Measurements from ENCODE around the gene KRT17. TPM values are rescaled to one million over a fixed set of nuclear protein-coding genes. Genes with fewer than 3 reads are reported as not detected.
A peak's percentile ranks its signal among the peaks of the same experiment; 100 is the strongest.
"Not testable (repeated sequence)": the region's sequence is repeated elsewhere in the genome, so short reads cannot be mapped to it uniquely, and the experiment has no call there.

The KRT17 gene
- total RNA-seq, 2 donors from 2014 or later = not detected

- Mint-ChIP-seq H3K4me3 (no peak overlapping the region), H3K27ac (no peak overlapping the region), H3K9me3 (no peaks in the 10 kb centered on the region), H3K27me3 (no peaks in the 10 kb centered on the region), H3K36me3 (no peaks in the 10 kb centered on the region), H3K4me1 (ENCODE audit: low read depth in 2 of 2) (peaks cover 6 to 16% of the 10 kb centered on the region in 2 donors)
- DNase-seq (ENCODE audit: low spot score) (no peak), ATAC-seq (no peak)
Observed at GRCh38 chr17:41649923-41650519, 25.6 kb upstream of the KRT17 start.

- Mint-ChIP-seq H3K27me3 (no peaks in the 10 kb centered on the region), H3K27ac (no peak overlapping the region)
Observed at GRCh38 chr17:41648411-41649195, 24.2 kb upstream of the KRT17 start.

GRCh38 chr17:41647940-41648410 lies 23.6 kb upstream of the KRT17 start:
- ATAC-seq (peak; percentile 79 to 82), DNase-seq (ENCODE audit: low spot score) (peak; percentile 89)
- H3K36me3 Mint-ChIP-seq = no peaks in the 10 kb centered on the region
- H3K27ac Mint-ChIP-seq = no peak overlapping the region
- H3K27me3 Mint-ChIP-seq = no peaks in the 10 kb centered on the region
- peaks cover 6 to 16% of the 10 kb centered on the region in 2 donors for H3K4me1 Mint-ChIP-seq (ENCODE audit: low read depth in 2 of 2)
- peak overlapping the region; percentile 64 for H3K4me3 Mint-ChIP-seq
- H3K9me3 Mint-ChIP-seq = no peaks in the 10 kb centered on the region

More at GRCh38 chr17:41648411-41649195, 24.2 kb upstream of the KRT17 start:
- ATAC-seq = peak; percentile 90 to 91
- Mint-ChIP-seq H3K36me3 (no peaks in the 10 kb centered on the region), H3K4me3 (peak overlapping the region; percentile 64), H3K9me3 (no peaks in the 10 kb centered on the region), H3K4me1 (ENCODE audit: low read depth in 2 of 2) (peaks cover 6 to 16% of the 10 kb centered on the region in 2 donors)
- peak; percentile 83 for DNase-seq (ENCODE audit: low spot score)

GRCh38 chr17:41647038-41647813 lies 22.9 kb upstream of the KRT17 start:
- peaks cover 6 to 16% of the 10 kb centered on the region in 2 donors for H3K4me1 Mint-ChIP-seq (ENCODE audit: low read depth in 2 of 2)
- no peak for ATAC-seq
- no peak for DNase-seq (ENCODE audit: low spot score)
- no peaks in the 10 kb centered on the region for H3K27me3 Mint-ChIP-seq
- H3K27ac Mint-ChIP-seq = no peak overlapping the region
- H3K36me3 Mint-ChIP-seq = no peaks in the 10 kb centered on the region
- no peaks in the 10 kb centered on the region for H3K9me3 Mint-ChIP-seq
- H3K4me3 Mint-ChIP-seq = no peak overlapping the region

GRCh38 chr17:41642252-41643156 lies 18.1 kb upstream of the KRT17 start:
- ATAC-seq (no peak), DNase-seq (ENCODE audit: low spot score) (no peak)
- H3K4me3 Mint-ChIP-seq = no peak overlapping the region
- peaks cover 0 to 2% of the 10 kb centered on the region in 2 donors for H3K4me1 Mint-ChIP-seq (ENCODE audit: low read depth in 2 of 2)
- no peaks in the 10 kb centered on the region for H3K27me3 Mint-ChIP-seq
- no peaks in the 10 kb centered on the region for H3K36me3 Mint-ChIP-seq
- no peaks in the 10 kb centered on the region for H3K9me3 Mint-ChIP-seq
- H3K27ac Mint-ChIP-seq = no peak overlapping the region

- not testable (repeated sequence) for DNase-seq (ENCODE audit: low spot score); H3K36me3 Mint-ChIP-seq; H3K27ac Mint-ChIP-seq; ATAC-seq; H3K27me3 Mint-ChIP-seq; H3K4me3 Mint-ChIP-seq; H3K9me3 Mint-ChIP-seq; H3K4me1 Mint-ChIP-seq (ENCODE audit: low read depth in 2 of 2)
Observed at GRCh38 chr17:41640596-41640995, 16.2 kb upstream of the KRT17 start.

GRCh38 chr17:41639492-41640473 lies 15.4 kb upstream of the KRT17 start:
- ATAC-seq (peak in 1 of 2 donors; percentile 4), DNase-seq (ENCODE audit: low spot score) (no peak)
- Mint-ChIP-seq H3K4me1 (ENCODE audit: low read depth in 2 of 2) (peaks cover 0 to 2% of the 10 kb centered on the region in 2 donors), H3K27ac (no peak overlapping the region), H3K36me3 (no peaks in the 10 kb centered on the region), H3K27me3 (no peaks in the 10 kb centered on the region), H3K9me3 (no peaks in the 10 kb centered on the region), H3K4me3 (no peak overlapping the region)

GRCh38 chr17:41638941-41639340 lies 14.6 kb upstream of the KRT17 start:
- Mint-ChIP-seq H3K27me3 (no peaks in the 10 kb centered on the region), H3K27ac (no peak overlapping the region), H3K4me3 (no peak overlapping the region), H3K9me3 (no peaks in the 10 kb centered on the region), H3K4me1 (ENCODE audit: low read depth in 2 of 2) (peaks cover 0 to 2% of the 10 kb centered on the region in 2 donors), H3K36me3 (no peaks in the 10 kb centered on the region)
- no peak for DNase-seq (ENCODE audit: low spot score)
- ATAC-seq = no peak

GRCh38 chr17:41638194-41638593 lies 13.8 kb upstream of the KRT17 start:
- Mint-ChIP-seq H3K4me3 (no peak overlapping the region), H3K27me3 (no peaks in the 10 kb centered on the region), H3K27ac (no peak overlapping the region), H3K9me3 (no peaks in the 10 kb centered on the region), H3K36me3 (no peaks in the 10 kb centered on the region), H3K4me1 (ENCODE audit: low read depth in 2 of 2) (peaks cover 0 to 2% of the 10 kb centered on the region in 2 donors)
- no peak for DNase-seq (ENCODE audit: low spot score)
- ATAC-seq = no peak

GRCh38 chr17:41636652-41637051 lies 12.3 kb upstream of the KRT17 start:
- H3K27ac Mint-ChIP-seq = no peak overlapping the region

GRCh38 chr17:41635121-41636097 lies 11.0 kb upstream of the KRT17 start:
- Mint-ChIP-seq H3K27me3 (no peaks in the 10 kb centered on the region), H3K9me3 (no peaks in the 10 kb centered on the region), H3K4me1 (ENCODE audit: low read depth in 2 of 2) (peaks cover 0 to 2% of the 10 kb centered on the region in 2 donors), H3K27ac (no peak overlapping the region), H3K4me3 (no peak overlapping the region), H3K36me3 (no peaks in the 10 kb centered on the region)
- ATAC-seq = no peak
- DNase-seq (ENCODE audit: low spot score) = no peak

More at GRCh38 chr17:41636652-41637051, 12.3 kb upstream of the KRT17 start:
- H3K36me3 Mint-ChIP-seq = no peaks in the 10 kb centered on the region
- DNase-seq (ENCODE audit: low spot score) = no peak
- H3K4me1 Mint-ChIP-seq (ENCODE audit: low read depth in 2 of 2) = peaks cover 0 to 2% of the 10 kb centered on the region in 2 donors
- H3K9me3 Mint-ChIP-seq = no peaks in the 10 kb centered on the region
- ATAC-seq = no peak
- no peaks in the 10 kb centered on the region for H3K27me3 Mint-ChIP-seq
- H3K4me3 Mint-ChIP-seq = no peak overlapping the region

All from natural killer cell treated with Interleukin-12 subunit alpha and Interleukin-12 subunit beta and Interleukin-15 and Interleukin-18, amount 100 ng/mL, for 72 hours (primary cell).